Upper lobe of right lung (tissue), 1 donor: ENCODE measurements around the gene TLR4. TPM values are rescaled to one million over a fixed set of nuclear protein-coding genes. Genes with fewer than 3 reads are reported as not detected.

Experiments used
- ATAC-seq: fragments of 200-7000 bp; cut with Tn5 transposase; one replicate; pipeline ENCODE4 v1.9.1; 2020; ENCODE audit warnings: mild to moderate bottlenecking, moderate library complexity
- DNase-seq: peaks from one replicate; pipeline ENCODE4 v3.0.0-alpha.2; 2020
- H3K27ac ChIP-seq: fragments of 200-600 bp; one replicate; pipeline ENCODE4 v1.8.0; 2022
- H3K27me3 ChIP-seq: fragments of 200-600 bp; one replicate; pipeline ENCODE4 v1.8.0; 2022; ENCODE audit warnings: mild to moderate bottlenecking
- H3K36me3 ChIP-seq: fragments of 200-600 bp; one replicate; pipeline ENCODE4 v1.8.0; 2022
- H3K4me1 ChIP-seq: fragments of 200-600 bp; one replicate; pipeline ENCODE4 v1.8.0; 2022
- H3K4me3 ChIP-seq: fragments of 200-600 bp; one replicate; pipeline ENCODE4 v1.8.0; 2022; ENCODE audit warnings: mild to moderate bottlenecking
- H3K9me3 ChIP-seq: fragments of 200-600 bp; one replicate; pipeline ENCODE4 v1.8.0; 2022
- intact Hi-C: fragments of 100-400 bp; cut with DNase I; formaldehyde crosslinking; loops from one replicate; pipeline ENCODE4 v1.11.0; 2022
- total RNA-seq: library from RNA; stranded (reverse); fragmentation: NEBNext Ultra II Directional; extraction: Animal tissue kit (Norgen Biotek cat#: 25700); gene quantifications from one replicate; pipeline ENCODE4 v1.2.1, GENCODE V29; 2021
- TF ChIP-seq, protein P1 (sequence below): fragments of 200-600 bp; IDR thresholded peaks from one replicate; pipeline ENCODE4 v1.8.0; 2022; ENCODE audit warnings: antibody characterized with exemption
- donor health status: DM: no; HTN: yes; CAD: no; lungs with severe emphysema.

Gene TLR4
- total RNA-seq, 1 donor from 2014 or later = 45.9 TPM

- no peaks in the 10 kb centered on the region for H3K4me1 ChIP-seq
- TF ChIP-seq, protein P1, sequence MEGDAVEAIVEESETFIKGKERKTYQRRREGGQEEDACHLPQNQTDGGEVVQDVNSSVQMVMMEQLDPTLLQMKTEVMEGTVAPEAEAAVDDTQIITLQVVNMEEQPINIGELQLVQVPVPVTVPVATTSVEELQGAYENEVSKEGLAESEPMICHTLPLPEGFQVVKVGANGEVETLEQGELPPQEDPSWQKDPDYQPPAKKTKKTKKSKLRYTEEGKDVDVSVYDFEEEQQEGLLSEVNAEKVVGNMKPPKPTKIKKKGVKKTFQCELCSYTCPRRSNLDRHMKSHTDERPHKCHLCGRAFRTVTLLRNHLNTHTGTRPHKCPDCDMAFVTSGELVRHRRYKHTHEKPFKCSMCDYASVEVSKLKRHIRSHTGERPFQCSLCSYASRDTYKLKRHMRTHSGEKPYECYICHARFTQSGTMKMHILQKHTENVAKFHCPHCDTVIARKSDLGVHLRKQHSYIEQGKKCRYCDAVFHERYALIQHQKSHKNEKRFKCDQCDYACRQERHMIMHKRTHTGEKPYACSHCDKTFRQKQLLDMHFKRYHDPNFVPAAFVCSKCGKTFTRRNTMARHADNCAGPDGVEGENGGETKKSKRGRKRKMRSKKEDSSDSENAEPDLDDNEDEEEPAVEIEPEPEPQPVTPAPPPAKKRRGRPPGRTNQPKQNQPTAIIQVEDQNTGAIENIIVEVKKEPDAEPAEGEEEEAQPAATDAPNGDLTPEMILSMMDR = no peak
- no peak for DNase-seq
- ATAC-seq = no peak
- no peak overlapping the region for H3K27ac ChIP-seq
- H3K9me3 ChIP-seq = no peaks in the 10 kb centered on the region
- H3K27me3 ChIP-seq = no peaks in the 10 kb centered on the region
- H3K36me3 ChIP-seq = no peaks in the 10 kb centered on the region
- intact Hi-C loops = no loop called here
- H3K4me3 ChIP-seq = no peak overlapping the region
Measured at GRCh38 chr9:117682955-117683710, 21.1 kb upstream of the TLR4 start.

DNA sequence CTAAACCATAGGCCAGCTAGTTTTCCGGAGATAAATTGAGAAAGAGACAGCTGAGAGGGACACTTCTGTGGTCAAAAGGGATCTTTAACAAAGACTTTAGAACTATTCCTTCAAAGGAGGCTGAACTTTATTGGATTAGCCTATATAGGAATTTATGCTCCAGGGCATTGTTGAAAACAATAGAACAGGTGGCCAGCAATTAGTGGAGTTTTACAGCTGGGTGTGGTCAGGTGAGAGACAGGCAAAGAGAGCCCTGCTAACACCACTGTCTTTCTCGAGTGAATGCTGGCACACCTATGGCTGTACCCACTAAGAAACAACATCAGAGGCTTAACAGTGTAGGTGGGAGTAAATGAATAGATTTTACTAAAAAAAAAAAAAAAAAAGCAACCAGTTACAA lies 16.7 kb upstream of the TLR4 start:
- no peaks in the 10 kb centered on the region for H3K36me3 ChIP-seq
- intact Hi-C loops = no loop called here
- no peaks in the 10 kb centered on the region for H3K27me3 ChIP-seq
- no peak overlapping the region for H3K4me3 ChIP-seq
- TF ChIP-seq, protein P1 = no peak
- no peaks in the 10 kb centered on the region for H3K9me3 ChIP-seq
- no peak for DNase-seq
- H3K4me1 ChIP-seq = no peaks in the 10 kb centered on the region
- ATAC-seq = no peak
- H3K27ac ChIP-seq = no peak overlapping the region

DNA sequence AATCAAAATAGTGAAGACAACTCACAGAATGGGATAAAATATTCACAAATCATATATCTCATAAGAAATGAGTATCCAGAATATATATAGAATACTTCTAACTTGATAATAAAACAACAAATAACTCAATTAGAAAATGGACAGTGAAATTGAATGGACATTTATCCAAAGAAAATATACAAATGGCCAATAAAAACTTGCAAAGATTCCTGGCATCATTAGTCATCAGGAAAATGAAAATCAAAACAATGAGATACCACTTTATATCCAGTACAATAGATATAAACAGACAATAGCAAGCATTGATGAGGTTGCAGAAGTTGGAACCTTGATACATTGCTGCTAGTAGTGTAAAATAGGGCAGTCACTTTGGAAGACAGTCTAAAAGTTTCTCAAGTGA lies 12.8 kb upstream of the TLR4 start:
- Histone ChIP-seq H3K4me1 (no peaks in the 10 kb centered on the region), H3K36me3 (no peaks in the 10 kb centered on the region), H3K4me3 (no peak overlapping the region), H3K27me3 (no peaks in the 10 kb centered on the region), H3K27ac (no peak overlapping the region), H3K9me3 (no peaks in the 10 kb centered on the region)
- TF ChIP-seq, protein P1 = no peak
- ATAC-seq (no peak), DNase-seq (no peak)
- intact Hi-C loops = no loop called here

DNA sequence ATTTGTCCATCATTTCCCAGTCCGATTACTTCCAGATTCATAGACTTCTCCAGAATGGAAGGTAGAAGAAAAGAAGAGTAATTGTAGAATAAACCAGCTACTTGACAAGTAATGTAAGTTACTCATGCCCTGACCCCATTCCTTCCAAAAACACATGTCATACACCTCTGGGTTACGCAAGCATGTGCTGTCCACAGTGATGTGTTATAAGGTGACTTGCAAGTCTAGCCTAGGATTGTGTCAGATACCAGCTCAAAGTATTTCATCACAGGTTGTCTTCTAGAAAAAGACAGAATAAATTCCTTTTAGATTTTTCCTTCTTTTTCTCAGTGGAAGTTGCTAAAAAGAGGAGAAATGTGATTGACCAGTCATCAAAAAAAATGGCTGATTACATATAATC lies 8.0 kb upstream of the TLR4 start:
- H3K27me3 ChIP-seq = no peaks in the 10 kb centered on the region

DNA sequence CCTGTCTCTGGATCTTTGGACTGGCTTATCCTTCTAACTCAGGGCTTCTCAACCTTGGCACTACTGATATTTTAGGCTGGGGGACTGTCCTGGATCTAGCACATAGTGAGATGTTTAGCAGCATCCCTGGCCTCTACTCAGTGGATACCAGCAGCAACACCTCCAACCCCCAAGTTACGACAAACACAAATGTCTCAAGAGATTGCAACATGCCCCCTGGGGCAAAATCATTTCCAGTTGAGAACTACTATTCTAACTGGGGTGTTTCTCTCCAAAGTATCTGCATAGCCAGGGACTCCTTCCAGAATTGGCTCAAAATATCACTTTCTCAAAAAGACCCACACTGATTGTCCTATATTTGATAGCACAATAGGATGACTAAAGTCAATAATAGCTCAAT lies 7.2 kb upstream of the TLR4 start:
- Histone ChIP-seq H3K27me3 (no peaks in the 10 kb centered on the region), H3K27ac (no peak overlapping the region), H3K9me3 (no peaks in the 10 kb centered on the region), H3K36me3 (no peaks in the 10 kb centered on the region), H3K4me3 (no peak overlapping the region), H3K4me1 (no peaks in the 10 kb centered on the region)
- peak; percentile 32 for ATAC-seq
- DNase-seq = no peak
- TF ChIP-seq, protein P1 = no peak
- intact Hi-C loops = no loop called here

More for the DNA sequence above, 8.0 kb upstream of the TLR4 start:
- H3K9me3 ChIP-seq = no peaks in the 10 kb centered on the region
- peak; percentile 50 for ATAC-seq
- TF ChIP-seq, protein P1 = no peak
- H3K4me1 ChIP-seq = no peaks in the 10 kb centered on the region
- no peak for DNase-seq
- intact Hi-C loops = no loop called here
- H3K36me3 ChIP-seq = no peaks in the 10 kb centered on the region
- H3K4me3 ChIP-seq = no peak overlapping the region
- H3K27ac ChIP-seq = no peak overlapping the region
